HUES6 (cell line): Measurements from ENCODE around the gene OSGIN1.

Experiments used
- H3K27ac ChIP-seq: 2 replicates; pipeline ENCODE4 v1.7.0; 2013; ENCODE audit warnings: low read depth, mild to moderate bottlenecking, low read length, inconsistent platforms
- H3K27me3 ChIP-seq: 2 replicates; pipeline ENCODE4 v1.6.1; 2013; ENCODE audit warnings: low read length; ENCODE audit not compliant: control insufficient read depth, insufficient read depth
- H3K36me3 ChIP-seq: 2 replicates; pipeline ENCODE4 v1.6.1; 2013; ENCODE audit warnings: low read length; ENCODE audit not compliant: control insufficient read depth, insufficient read depth
- H3K4me1 ChIP-seq: 2 replicates; pipeline ENCODE4 v1.6.1; 2013; ENCODE audit warnings: low read length; ENCODE audit not compliant: control insufficient read depth, insufficient read depth
- H3K4me3 ChIP-seq: 2 replicates; pipeline ENCODE4 v1.5.1; 2013; ENCODE audit warnings: low read depth, low read length
- H3K9ac ChIP-seq: one replicate; pipeline ENCODE4 v1.6.1; 2013; ENCODE audit warnings: mild to moderate bottlenecking, low read length
- H3K9me3 ChIP-seq: 2 replicates; pipeline ENCODE4 v1.6.1; 2013; ENCODE audit warnings: low read depth, low read length; ENCODE audit not compliant: control insufficient read depth, insufficient read depth

The OSGIN1 gene

DNA sequence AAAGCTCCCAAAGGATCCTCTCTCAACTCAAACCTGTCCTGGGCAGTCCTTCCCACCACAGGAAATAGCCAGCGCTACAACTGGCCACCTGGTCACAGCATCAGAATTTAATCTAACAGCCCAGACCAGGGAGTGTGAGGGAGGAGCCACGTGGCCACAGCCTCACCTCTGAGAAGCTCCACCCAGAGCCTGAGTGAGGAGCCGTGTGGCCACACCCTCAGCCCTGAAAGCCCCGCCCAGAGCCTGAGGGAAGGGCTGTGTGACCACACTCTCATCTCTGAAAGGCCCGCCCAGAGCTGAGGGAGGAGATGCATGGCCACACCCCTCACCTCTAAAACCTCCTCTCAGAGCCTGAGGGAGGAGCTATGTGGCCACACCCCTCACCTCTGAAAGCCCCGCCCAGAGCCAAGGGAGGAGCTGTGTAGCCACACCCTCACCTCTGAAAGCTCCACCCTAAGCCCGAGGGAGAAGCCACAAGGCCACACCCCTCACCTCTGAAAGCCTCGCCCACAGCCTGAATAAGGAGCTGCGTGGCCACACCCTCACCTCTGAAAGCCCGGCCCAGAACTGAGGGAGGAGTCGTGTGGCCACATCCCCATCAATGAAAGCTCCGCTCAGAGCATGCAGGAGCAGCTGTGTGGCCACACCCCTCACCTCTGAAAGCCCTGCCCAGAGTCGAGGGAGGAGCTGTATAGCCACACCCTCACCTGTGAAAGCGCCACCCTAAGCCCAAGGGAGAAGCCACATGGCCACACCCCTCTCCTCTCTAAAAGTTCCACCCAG is 60.9 kb downstream of the OSGIN1 start:
- Histone ChIP-seq H3K9me3 (peaks cover 4% of the 10 kb centered on the region), H3K9ac (no peak overlapping the region), H3K36me3 (no peaks in the 10 kb centered on the region), H3K27me3 (no peaks in the 10 kb centered on the region), H3K4me1 (0 out of 2 replicates have a peak, but pooled peaks cover 5% of the 10 kb centered on the region), H3K27ac (no peak overlapping the region), H3K4me3 (no peak overlapping the region)

DNA sequence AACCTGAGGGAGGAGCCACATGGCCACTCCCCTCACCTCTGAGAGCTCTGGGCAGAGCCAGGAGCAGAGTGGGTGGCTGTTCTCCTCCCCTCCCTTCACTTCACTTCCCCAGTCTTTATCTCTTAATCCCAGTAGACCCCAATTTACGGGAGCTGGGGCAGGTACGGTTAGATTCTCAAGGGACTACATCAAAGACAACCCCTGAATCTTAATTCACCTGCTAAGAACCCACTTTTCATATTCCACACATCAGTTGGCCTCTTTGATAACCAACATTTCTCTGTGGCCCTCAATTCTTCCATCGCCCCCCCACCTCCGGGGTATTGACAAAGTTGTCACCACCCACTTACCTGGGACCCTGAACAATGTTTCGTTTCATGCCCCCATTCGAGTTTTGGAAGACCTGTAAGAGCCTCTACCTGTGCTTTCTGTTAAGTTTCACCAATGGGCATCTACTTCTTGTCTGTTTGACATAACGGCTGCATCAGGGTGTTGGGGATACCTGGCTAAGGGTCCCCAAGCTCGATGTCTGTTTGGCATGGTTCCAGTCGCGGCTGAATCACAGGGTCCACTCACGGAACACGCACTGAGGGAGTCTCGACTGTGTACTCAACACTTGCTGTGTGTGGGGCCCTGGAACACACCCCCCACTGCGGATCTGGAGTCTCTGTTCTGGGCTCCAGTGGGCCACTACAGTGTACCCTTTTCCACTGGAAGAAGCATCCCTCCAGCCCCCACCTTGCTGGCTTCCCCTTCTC is 61.7 kb downstream of the OSGIN1 start:
- no peaks in the 10 kb centered on the region for H3K27me3 ChIP-seq
- H3K36me3 ChIP-seq, result no peaks in the 10 kb centered on the region
- H3K9ac ChIP-seq, result no peak overlapping the region
- no peak overlapping the region for H3K4me3 ChIP-seq
- H3K27ac ChIP-seq, result no peak overlapping the region
- no peaks in the 10 kb centered on the region for H3K9me3 ChIP-seq
- 0 out of 2 replicates have a peak, but pooled peaks cover 5% of the 10 kb centered on the region for H3K4me1 ChIP-seq

- Histone ChIP-seq H3K9ac (no peak overlapping the region), H3K36me3 (no peaks in the 10 kb centered on the region), H3K4me1 (0 out of 2 replicates have a peak, but pooled peaks cover 5% of the 10 kb centered on the region), H3K27ac (no peak overlapping the region), H3K27me3 (no peaks in the 10 kb centered on the region), H3K9me3 (no peaks in the 10 kb centered on the region), H3K4me3 (no peak overlapping the region)
Observed at GRCh38 chr16:84015399-84015798, 62.4 kb downstream of the OSGIN1 start.
